Fibroblast of lung (primary cell): ENCODE data around the gene FJX1.

Experiments used
- CTCF ChIP-seq, 2 donors: IDR thresholded peaks in 1 of 2; conservative IDR thresholded peaks in 1 of 2; 1 replicate in 1 of 2; 2 replicates in 1 of 2; pipeline ENCODE4 v1.5.1; 2011 to 2012; ENCODE audit warnings: low read length in 2 of 2, control low read depth in 1 of 2, inconsistent platforms in 1 of 2, low read depth in 1 of 2, mild to moderate bottlenecking in 1 of 2
- EZH2 ChIP-seq: IDR thresholded peaks from 2 replicates; pipeline ENCODE4 v1.5.1; 2012; ENCODE audit warnings: low read length, control low read depth, mild to moderate bottlenecking; ENCODE audit errors: missing control alignments

GRCh38 chr11:35655254-35655653, 37.0 kb downstream of the FJX1 start:
- TF ChIP-seq CTCF (conservative IDR thresholded peaks at IDR 0.05 in 1 of 2, IDR thresholded peaks at IDR 0.05 in 1 of 2; ENCODE audit: low read depth in 1 of 2, low read length in 2 of 2) (no peak), EZH2 (no peak)
